CD1c-positive myeloid dendritic cell (primary cell): ENCODE data around the gene STIMATE.

ENCODE experiments used
- DNase-seq: peaks from one replicate; pipeline ENCODE4 v3.0.0-alpha.2; 2016; ENCODE audit errors: extremely low spot score

STIMATE gene

GRCh38 chr3:52791366-52791765 lies 106.0 kb downstream of the STIMATE start:
- no peak for DNase-seq

GRCh38 chr3:52790741-52791140 lies 106.6 kb downstream of the STIMATE start:
- no peak for DNase-seq

- DNase-seq = no peak
Measured at GRCh38 chr3:52790337-52790736, 107.0 kb downstream of the STIMATE start.

- DNase-seq = no peak
Measured at GRCh38 chr3:52789746-52790040, 107.7 kb downstream of the STIMATE start.

GRCh38 chr3:52788890-52789745 lies 108.2 kb downstream of the STIMATE start:
- DNase-seq = no peak

GRCh38 chr3:52787672-52788625 lies 109.4 kb downstream of the STIMATE start:
- DNase-seq = no peak

- no peak for DNase-seq
Measured at GRCh38 chr3:52787246-52787645, 110.1 kb downstream of the STIMATE start.
